Measurements from ENCODE around the gene BTG1. TPM values are rescaled to one million over a fixed set of nuclear protein-coding genes. Genes with fewer than 3 reads are reported as not detected.

Gene BTG1
- total and polyA plus RNA-seq, 2 experiments from 2014 or later, result 15.5 to 36.2 TPM

DNA sequence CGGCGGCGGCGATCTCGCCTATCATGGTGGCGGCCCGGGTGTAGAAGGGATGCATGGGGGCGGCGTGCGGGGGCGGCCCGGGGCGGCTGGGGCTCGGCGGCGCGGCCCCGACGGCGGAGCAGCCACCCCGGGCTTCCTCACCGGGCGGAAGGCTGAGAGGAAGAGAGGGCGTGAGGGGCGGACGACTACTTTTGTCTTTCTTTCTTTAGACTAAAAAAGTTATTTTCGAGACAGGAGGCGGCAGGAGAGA is 240 bp downstream of the BTG1 start:
- H3K36me3 ChIP-seq (ENCODE audit: insufficient read depth), result peaks cover 13% of the 10 kb centered on the region; the same call in 1 of the 2 replicates
- no peaks in the 10 kb centered on the region for H3F3A ChIP-seq (replicated peaks; ENCODE audit: low read depth)
- no peaks in the 10 kb centered on the region for H3K9me2 ChIP-seq (ENCODE audit: insufficient read depth)
- H3K27ac ChIP-seq (ENCODE audit: low read depth), result no peak overlapping the region
- H3K4me3 ChIP-seq, result peak overlapping the region; percentile 78
- no peaks in the 10 kb centered on the region for H3K27me3 ChIP-seq (ENCODE audit: insufficient read depth)
- Mint-ChIP-seq H3K27ac (peak overlapping the region; percentile 99), H3K4me1 (peaks cover 41% of the 10 kb centered on the region), H3K36me3 (ENCODE audit: low read depth) (peaks cover 42% of the 10 kb centered on the region), H3K27me3 (ENCODE audit: insufficient read depth, low read depth, poor library complexity) (peaks cover 20% of the 10 kb centered on the region), H3K4me3 (peak overlapping the region; percentile 98), H3K9me3 (peaks cover 6% of the 10 kb centered on the region; the same call in 2 of the 3 replicates)
- ATAC-seq (no peak), DNase-seq (ENCODE audit: low spot score) (no peak)
- H3K79me2 ChIP-seq (replicated peaks; ENCODE audit: insufficient read depth), result peaks cover 51% of the 10 kb centered on the region
- no peak overlapping the region for H2AFZ ChIP-seq
- peaks cover 8% of the 10 kb centered on the region; the same call in 1 of the 2 replicates for H4K20me1 ChIP-seq (replicated peaks; ENCODE audit: insufficient read depth)
- peak overlapping the region; percentile 89 for H3K4me2 ChIP-seq
- TF ChIP-seq POLR2AphosphoS5 (IDR thresholded peaks at IDR 0.05; ENCODE audit: low read depth) (no peak), EZH2 (IDR thresholded peaks at IDR 0.05; ENCODE audit: low read depth, unreplicated experiment) (no peak), ETS1 (IDR thresholded peaks at IDR 0.05) (no peak), CTCF (conservative IDR thresholded peaks at IDR 0.05; ENCODE audit: low read depth in 2 of 2) (no peak), ZNF331 (CRISPR knock-in tag; IDR thresholded peaks at IDR 0.05; ENCODE audit: low read depth) (no peak), EZH2phosphoT487 (IDR thresholded peaks at IDR 0.05; ENCODE audit: unreplicated experiment) (no peak), STAT1 (IDR thresholded peaks at IDR 0.05; ENCODE audit: unreplicated experiment) (no peak), JUNB (IDR thresholded peaks at IDR 0.05; ENCODE audit: unreplicated experiment) (no peak), NANOG (IDR thresholded peaks at IDR 0.05; ENCODE audit: borderline replicate concordance) (no peak), REST (IDR thresholded peaks at IDR 0.05; ENCODE audit: unreplicated experiment) (no peak), CREB1 (CRISPR knock-in tag; IDR thresholded peaks at IDR 0.05; ENCODE audit: low read depth) (no peak), ZNF114 (CRISPR knock-in tag; IDR thresholded peaks at IDR 0.05) (no peak)
- TF ChIP-seq, protein P1, sequence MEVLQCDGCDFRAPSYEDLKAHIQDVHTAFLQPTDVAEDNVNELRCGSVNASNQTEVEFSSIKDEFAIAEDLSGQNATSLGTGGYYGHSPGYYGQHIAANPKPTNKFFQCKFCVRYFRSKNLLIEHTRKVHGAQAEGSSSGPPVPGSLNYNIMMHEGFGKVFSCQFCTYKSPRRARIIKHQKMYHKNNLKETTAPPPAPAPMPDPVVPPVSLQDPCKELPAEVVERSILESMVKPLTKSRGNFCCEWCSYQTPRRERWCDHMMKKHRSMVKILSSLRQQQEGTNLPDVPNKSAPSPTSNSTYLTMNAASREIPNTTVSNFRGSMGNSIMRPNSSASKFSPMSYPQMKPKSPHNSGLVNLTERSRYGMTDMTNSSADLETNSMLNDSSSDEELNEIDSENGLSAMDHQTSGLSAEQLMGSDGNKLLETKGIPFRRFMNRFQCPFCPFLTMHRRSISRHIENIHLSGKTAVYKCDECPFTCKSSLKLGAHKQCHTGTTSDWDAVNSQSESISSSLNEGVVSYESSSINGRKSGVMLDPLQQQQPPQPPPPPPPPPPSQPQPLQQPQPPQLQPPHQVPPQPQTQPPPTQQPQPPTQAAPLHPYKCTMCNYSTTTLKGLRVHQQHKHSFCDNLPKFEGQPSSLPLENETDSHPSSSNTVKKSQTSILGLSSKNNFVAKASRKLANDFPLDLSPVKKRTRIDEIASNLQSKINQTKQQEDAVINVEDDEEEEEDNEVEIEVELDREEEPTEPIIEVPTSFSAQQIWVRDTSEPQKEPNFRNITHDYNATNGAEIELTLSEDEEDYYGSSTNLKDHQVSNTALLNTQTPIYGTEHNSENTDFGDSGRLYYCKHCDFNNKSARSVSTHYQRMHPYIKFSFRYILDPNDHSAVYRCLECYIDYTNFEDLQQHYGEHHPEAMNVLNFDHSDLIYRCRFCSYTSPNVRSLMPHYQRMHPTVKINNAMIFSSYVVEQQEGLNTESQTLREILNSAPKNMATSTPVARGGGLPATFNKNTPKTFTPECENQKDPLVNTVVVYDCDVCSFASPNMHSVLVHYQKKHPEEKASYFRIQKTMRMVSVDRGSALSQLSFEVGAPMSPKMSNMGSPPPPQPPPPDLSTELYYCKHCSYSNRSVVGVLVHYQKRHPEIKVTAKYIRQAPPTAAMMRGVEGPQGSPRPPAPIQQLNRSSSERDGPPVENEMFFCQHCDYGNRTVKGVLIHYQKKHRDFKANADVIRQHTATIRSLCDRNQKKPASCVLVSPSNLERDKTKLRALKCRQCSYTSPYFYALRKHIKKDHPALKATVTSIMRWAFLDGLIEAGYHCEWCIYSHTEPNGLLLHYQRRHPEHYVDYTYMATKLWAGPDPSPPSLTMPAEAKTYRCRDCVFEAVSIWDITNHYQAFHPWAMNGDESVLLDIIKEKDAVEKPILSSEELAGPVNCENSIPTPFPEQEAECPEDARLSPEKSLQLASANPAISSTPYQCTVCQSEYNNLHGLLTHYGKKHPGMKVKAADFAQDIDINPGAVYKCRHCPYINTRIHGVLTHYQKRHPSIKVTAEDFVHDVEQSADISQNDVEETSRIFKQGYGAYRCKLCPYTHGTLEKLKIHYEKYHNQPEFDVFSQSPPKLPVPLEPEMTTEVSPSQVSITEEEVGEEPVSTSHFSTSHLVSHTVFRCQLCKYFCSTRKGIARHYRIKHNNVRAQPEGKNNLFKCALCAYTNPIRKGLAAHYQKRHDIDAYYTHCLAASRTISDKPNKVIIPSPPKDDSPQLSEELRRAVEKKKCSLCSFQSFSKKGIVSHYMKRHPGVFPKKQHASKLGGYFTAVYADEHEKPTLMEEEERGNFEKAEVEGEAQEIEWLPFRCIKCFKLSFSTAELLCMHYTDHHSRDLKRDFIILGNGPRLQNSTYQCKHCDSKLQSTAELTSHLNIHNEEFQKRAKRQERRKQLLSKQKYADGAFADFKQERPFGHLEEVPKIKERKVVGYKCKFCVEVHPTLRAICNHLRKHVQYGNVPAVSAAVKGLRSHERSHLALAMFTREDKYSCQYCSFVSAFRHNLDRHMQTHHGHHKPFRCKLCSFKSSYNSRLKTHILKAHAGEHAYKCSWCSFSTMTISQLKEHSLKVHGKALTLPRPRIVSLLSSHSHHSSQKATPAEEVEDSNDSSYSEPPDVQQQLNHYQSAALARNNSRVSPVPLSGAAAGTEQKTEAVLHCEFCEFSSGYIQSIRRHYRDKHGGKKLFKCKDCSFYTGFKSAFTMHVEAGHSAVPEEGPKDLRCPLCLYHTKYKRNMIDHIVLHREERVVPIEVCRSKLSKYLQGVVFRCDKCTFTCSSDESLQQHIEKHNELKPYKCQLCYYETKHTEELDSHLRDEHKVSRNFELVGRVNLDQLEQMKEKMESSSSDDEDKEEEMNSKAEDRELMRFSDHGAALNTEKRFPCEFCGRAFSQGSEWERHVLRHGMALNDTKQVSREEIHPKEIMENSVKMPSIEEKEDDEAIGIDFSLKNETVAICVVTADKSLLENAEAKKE (CRISPR knock-in tag; IDR thresholded peaks at IDR 0.05), result no peak
- peaks cover 37% of the 10 kb centered on the region for H3K4me1 ChIP-seq (ENCODE audit: insufficient read depth)

All from GM23338 (cell line).